Superior temporal gyrus (tissue), 1 donor: ENCODE results near the gene DNM1L.

Experiments
- DNase-seq: peaks from one replicate; pipeline ENCODE4 v3.0.0-alpha.2; 2016; ENCODE audit errors: extremely low spot score

The DNM1L gene

GRCh38 chr12:32679091-32679919 lies at the start of gene DNM1L:
DNM1L (plus strand) TSS chr12:32679301; CDS start chr12:32679364, 63 bp downstream.
- peak; percentile 97 for DNase-seq

GRCh38 chr12:32641287-32641901 lies 37.7 kb upstream of the DNM1L start:
- no peak for DNase-seq

- no peak for DNase-seq
Measured at GRCh38 chr12:32644431-32644830, 34.7 kb upstream of the DNM1L start.

GRCh38 chr12:32647275-32647674 lies 31.8 kb upstream of the DNM1L start:
- no peak for DNase-seq

DNA sequence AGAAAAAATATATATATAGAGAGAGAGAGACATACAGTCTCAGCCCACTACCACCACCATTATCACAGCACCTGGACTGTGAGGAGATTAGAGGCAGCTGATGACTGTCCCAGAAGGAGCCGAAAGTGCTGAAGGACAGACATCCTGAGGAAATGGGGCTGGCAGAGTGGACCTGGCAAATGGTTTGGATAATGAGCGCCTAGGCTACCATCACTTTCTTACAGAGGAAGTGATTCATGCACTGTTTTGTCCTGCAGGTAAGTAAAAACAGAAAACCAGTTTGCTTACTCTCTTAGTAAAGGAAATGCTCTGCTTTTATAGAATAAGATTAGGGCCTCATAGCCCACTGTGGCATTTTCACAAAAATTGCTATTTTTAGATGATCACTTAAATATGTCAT lies 28.6 kb upstream of the DNM1L start:
- no peak for DNase-seq

DNA sequence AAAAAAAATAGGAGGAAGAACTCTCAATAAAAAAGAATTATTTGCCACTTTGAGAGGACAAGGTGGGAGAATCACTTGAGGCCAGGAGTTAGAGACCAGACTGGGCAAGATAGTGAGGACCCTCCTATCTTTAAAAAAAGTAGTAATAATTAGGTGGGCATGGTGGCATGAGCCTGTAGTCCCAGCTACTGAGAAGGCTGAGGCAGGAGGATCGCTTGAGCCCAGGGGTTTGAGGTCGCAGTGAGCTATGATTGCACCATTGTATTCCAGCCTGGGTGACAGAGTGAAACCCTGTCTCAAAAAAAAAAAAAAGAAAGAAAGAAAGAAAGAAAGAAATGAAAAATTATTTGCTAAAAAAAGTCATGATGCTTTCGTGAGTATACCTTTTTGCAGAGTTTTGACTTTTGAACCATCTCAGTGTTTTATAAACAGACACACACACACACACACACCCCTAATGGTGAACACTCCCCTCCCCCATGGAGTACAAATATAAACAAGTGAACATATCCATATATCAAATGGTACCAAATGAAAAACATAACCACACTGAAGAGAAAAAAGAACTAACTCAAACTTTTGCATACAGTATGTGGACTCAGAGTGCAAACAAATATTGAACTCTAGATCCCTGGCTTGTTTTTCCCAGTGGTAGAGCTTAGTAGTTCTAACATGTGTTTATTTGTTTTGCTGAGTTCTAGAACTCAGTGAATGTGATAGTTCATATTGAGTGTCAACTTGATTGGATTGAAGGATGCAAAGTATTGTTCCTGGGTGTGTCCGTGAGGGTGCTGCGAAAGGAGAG lies 27.7 kb upstream of the DNM1L start:
- no peak for DNase-seq

DNA sequence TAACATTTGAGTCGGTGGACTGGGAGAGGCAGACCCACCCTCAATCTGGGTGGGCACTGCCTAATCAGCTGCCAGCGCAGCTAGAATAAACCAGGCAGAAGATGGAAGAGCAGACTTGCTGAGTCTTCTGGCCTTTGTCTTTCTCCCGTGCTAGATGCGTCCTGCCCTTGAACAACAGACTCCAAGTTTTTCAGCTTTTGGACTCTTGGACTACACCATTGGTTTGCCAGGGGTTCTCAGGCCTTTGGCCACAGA lies 27.2 kb upstream of the DNM1L start:
- no peak for DNase-seq

DNA sequence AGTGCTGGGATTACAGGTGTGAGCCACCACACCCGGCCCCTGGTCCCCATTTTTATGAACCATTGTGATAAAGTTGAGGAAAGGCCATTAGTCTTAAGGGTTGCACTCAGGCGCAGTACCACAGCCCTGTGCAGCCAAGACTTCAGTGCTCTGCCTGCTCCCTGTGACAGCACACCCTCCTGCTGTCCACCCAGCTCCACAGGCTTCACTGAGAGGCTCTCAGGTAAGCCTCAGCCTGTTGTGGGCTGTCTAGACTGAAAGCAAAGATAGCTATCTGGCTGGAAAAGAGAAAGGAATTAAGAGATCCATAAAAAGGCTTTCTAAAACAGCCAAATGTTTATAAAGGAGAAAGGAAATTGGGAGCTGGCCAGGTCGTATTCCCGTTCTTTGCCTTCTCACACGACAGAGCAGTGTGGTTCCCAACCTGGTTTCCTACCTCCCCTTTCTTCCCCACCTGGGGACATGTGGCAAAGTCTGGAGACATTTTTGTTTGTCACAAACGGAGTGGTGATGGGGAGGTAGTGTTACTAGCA lies 19.1 kb upstream of the DNM1L start:
- DNase-seq: no peak

DNA sequence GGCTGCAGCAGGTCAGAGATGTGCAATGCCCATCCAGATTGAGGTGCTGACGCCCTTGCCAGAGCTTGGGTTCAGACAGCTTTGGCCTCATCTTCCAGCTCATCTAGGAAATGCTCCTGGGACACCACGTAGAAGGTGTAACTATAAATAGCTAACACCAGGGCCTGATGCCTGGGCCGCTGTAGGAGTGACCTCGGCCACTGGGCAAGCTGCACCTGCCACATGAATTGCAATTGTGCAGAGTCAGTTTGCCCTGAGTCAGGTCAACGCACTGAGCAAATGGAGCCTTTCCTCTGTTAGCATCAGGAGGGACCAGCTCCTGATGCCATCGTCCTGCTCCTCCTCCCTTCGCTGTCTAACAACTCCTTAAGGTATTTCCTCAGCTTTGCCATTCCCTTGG lies 17.4 kb upstream of the DNM1L start:
- DNase-seq: no peak

DNA sequence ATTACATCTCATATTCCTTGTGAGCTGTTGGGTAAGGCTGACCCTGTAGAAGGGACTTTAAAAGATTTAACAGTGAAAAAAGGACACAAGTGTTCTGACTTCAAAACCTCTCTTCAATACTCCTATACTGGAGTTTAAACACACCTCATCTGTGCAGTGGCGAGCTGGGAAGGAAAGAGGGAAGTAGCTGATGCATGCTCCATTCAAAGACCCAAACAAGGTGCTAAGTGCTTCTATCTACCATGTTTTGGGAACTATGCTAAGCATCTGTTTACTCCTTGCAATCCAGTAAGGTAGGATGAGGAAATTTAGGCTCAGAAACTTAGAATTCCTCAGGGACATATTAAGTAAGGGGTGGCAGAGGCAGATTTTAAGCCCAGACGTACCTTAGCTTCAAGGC lies 16.4 kb upstream of the DNM1L start:
- DNase-seq: no peak

- no peak for DNase-seq
Measured at GRCh38 chr12:32666018-32666417, 13.1 kb upstream of the DNM1L start.

- no peak for DNase-seq
Measured at GRCh38 chr12:32669584-32669983, 9.5 kb upstream of the DNM1L start.

GRCh38 chr12:32671930-32672780 lies 6.9 kb upstream of the DNM1L start:
- DNase-seq: peak; percentile 88

DNA sequence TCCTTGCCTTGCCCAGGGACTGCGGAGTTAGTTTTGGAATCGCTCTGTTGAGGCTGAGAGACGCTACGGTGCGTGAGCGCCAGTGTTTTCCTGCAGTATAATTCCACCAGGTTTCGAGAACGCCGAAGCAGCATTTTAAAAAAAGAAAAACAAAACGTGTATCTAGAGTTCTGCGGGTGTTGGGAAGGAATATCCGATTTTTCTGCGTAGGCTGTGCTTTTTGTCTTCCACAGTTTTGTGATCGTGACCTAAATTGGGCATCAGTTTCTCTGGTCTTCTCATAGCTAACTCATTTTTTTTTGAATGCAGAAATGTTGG lies 778 bp downstream of the DNM1L start:
- DNase-seq: peak; percentile 47

DNA sequence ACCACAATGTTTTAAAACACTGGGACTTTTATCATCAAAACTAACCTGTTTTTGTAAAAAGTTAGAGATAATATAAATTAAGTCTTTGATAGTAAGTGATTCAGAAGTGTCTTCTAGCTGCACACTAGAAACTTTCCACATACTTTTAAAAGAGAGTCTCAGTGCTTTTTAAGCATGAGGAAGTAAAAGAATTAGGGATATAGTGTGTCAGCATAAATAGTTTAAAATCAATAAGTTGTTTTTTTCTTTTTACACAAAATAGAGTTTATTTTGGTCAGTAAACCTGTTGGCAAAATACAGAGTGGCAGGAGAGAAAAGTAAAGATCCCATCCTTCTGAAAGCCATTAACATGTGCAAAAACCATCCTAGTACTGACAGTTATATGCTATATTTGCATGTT lies 1.7 kb downstream of the DNM1L start:
- no peak for DNase-seq

- no peak for DNase-seq
Measured at GRCh38 chr12:32681272-32681671, 2.2 kb downstream of the DNM1L start.

GRCh38 chr12:32686340-32686739 lies 7.2 kb downstream of the DNM1L start:
- no peak for DNase-seq

- DNase-seq: no peak
Measured at GRCh38 chr12:32688786-32689185, 9.7 kb downstream of the DNM1L start.

- DNase-seq: no peak
Measured at GRCh38 chr12:32690927-32691326, 11.8 kb downstream of the DNM1L start.

GRCh38 chr12:32692358-32692757 lies 13.3 kb downstream of the DNM1L start:
- no peak for DNase-seq

DNA sequence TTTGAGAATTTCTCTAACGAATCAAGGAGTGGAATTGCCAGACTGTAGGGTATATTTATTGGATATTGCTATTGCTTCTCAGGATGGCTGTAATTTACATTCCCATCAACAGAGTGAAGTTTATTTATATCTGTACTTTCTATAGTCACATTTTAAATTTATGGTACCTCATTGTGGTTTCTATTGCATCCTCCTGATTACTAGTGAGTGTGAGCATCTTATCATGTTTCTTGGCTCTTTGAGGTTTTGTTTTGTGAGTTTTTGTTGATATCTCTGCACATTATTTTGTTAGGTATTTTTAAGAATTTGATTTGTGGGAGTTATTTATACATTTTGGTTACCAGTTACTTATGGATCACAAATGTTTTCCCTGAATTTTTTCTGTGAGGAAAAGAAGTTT lies 13.9 kb downstream of the DNM1L start:
- DNase-seq: no peak

DNA sequence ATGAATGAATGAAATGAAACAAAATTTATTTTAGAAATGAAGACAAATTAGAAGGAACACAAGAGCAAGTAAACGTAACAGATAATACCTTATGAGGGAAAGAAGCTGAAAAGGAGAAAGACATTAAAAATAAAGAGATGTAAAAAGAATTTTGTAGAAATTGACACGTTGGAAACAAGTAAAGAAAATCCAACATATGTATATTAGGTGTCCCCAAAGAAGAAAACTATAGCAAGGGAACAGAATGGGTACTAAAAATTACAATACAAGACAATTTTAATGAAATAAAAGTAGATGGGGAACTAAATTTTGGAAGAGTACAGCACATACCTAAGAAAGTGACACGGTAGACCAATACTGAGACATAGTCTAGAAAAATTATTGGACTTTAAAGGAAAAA lies 16.7 kb downstream of the DNM1L start:
- no peak for DNase-seq
